Gastroesophageal sphincter (tissue), 3 donors: Measurements from ENCODE around the gene FGF3.

ENCODE experiments used
- EP300 ChIP-seq: sonication (generic); formaldehyde crosslinking; IDR thresholded peaks from one replicate; pipeline ENCODE4 v1.6.1; 2017; ENCODE audit warnings: antibody characterized with exemption, mild to moderate bottlenecking
- POLR2A ChIP-seq, 2 donors: fragments of 450-650 bp; IDR thresholded peaks; one replicate each; pipeline ENCODE4 v1.6.1; 2017; ENCODE audit warnings: antibody characterized with exemption in 2 of 2, mild to moderate bottlenecking in 2 of 2, moderate library complexity in 1 of 2
- POLR2AphosphoS5 ChIP-seq: sonication (generic); formaldehyde crosslinking; IDR thresholded peaks from one replicate; pipeline ENCODE4 v1.6.1; 2017; ENCODE audit warnings: antibody characterized with exemption
- TF ChIP-seq, protein P1 (sequence below), 4 experiments: fragments of 200-600 bp in 2 of 4; fragments of 450-650 bp in 2 of 4; sonication (generic) in 1 of 4; IDR thresholded peaks; one replicate each; pipeline ENCODE4 v1.5.1; 2017 to 2019; ENCODE audit warnings: antibody characterized with exemption in 4 of 4, mild to moderate bottlenecking in 2 of 4, moderate library complexity in 2 of 4

DNA sequence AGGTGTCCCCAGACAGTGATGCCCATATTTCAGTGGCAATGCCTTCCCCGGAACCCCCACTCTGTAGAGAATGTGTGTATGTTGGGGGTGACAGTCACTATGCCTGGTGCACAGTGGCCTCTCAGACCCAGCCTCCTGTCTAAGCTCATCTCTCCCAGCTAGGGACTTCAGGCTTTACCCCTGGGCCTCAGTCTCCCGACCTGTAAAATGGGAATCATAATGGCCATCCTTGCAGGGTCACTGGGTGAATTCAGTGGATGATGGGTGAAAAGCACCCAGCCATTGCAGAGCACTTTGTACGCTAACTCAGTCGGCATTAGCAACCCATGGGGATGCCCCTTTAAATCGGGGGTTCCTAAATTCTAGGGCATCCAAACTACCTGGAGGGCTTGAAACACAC, 18.9 kb downstream of the FGF3 start:
- no peak for TF ChIP-seq POLR2A (IDR thresholded peaks at IDR 0.05)
- TF ChIP-seq, protein P1, sequence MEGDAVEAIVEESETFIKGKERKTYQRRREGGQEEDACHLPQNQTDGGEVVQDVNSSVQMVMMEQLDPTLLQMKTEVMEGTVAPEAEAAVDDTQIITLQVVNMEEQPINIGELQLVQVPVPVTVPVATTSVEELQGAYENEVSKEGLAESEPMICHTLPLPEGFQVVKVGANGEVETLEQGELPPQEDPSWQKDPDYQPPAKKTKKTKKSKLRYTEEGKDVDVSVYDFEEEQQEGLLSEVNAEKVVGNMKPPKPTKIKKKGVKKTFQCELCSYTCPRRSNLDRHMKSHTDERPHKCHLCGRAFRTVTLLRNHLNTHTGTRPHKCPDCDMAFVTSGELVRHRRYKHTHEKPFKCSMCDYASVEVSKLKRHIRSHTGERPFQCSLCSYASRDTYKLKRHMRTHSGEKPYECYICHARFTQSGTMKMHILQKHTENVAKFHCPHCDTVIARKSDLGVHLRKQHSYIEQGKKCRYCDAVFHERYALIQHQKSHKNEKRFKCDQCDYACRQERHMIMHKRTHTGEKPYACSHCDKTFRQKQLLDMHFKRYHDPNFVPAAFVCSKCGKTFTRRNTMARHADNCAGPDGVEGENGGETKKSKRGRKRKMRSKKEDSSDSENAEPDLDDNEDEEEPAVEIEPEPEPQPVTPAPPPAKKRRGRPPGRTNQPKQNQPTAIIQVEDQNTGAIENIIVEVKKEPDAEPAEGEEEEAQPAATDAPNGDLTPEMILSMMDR (IDR thresholded peaks at IDR 0.05), result no peak
- TF ChIP-seq EP300, result no peak
- no peak for TF ChIP-seq POLR2AphosphoS5
